Neural progenitor cell (in vitro differentiated cells): ENCODE measurements around the gene UBAC1. TPM values are rescaled to one million over a fixed set of nuclear protein-coding genes. Genes with fewer than 3 reads are reported as not detected.

Source experiments
- DNase-seq: peaks from one replicate; pipeline ENCODE4 v3.0.0-alpha.2; 2016; ENCODE audit warnings: low spot score
- H2AFZ ChIP-seq: fragments of 200-600 bp; sonication (generic); replicated peaks from 2 replicates; pipeline ENCODE4 v1.6.1; 2016; ENCODE audit warnings: antibody characterized with exemption
- H3F3A ChIP-seq: fragments of 200-600 bp; sonication (generic); 2 replicates; pipeline ENCODE4 v1.6.1; 2016; ENCODE audit warnings: antibody characterized with exemption, low read depth
- H3K27ac ChIP-seq: fragments of 200-600 bp; sonication (generic); 2 replicates; pipeline ENCODE4 v1.5.1; 2016; ENCODE audit warnings: mild to moderate bottlenecking
- H3K27me3 ChIP-seq: fragments of 200-600 bp; sonication (generic); 2 replicates; pipeline ENCODE4 v1.6.1; 2016; ENCODE audit warnings: mild to moderate bottlenecking, moderate library complexity
- H3K36me3 ChIP-seq: fragments of 200-600 bp; sonication (generic); 2 replicates; pipeline ENCODE4 v1.5.1; 2016
- H3K4me1 ChIP-seq: fragments of 200-600 bp; sonication (generic); 2 replicates; pipeline ENCODE4 v1.6.1; 2016; ENCODE audit warnings: mixed run types
- H3K4me2 ChIP-seq: fragments of 200-600 bp; sonication (generic); 2 replicates; pipeline ENCODE4 v1.6.1; 2016
- H3K4me3 ChIP-seq: fragments of 200-600 bp; sonication (generic); 2 replicates; pipeline ENCODE4 v1.5.1; 2016
- H3K79me2 ChIP-seq: fragments of 200-600 bp; sonication (generic); 2 replicates; pipeline ENCODE4 v1.6.1; 2016; ENCODE audit warnings: low read depth
- H3K9ac ChIP-seq: fragments of 200-600 bp; sonication (generic); 2 replicates; pipeline ENCODE4 v1.6.1; 2016
- H3K9me3 ChIP-seq: fragments of 200-600 bp; sonication (generic); 2 replicates; pipeline ENCODE4 v1.5.1; 2016; ENCODE audit warnings: low read depth
- H4K20me1 ChIP-seq: fragments of 200-600 bp; sonication (generic); 2 replicates; pipeline ENCODE4 v1.6.1; 2016; ENCODE audit warnings: low read depth
- H3K27ac Mint-ChIP-seq: 3 replicates; pipeline ENCODE4 v1.8.0; 2021; ENCODE audit warnings: mixed read lengths
- H3K27me3 Mint-ChIP-seq: 2 replicates; pipeline ENCODE4 v1.8.0; 2022; ENCODE audit warnings: low read depth, mild to moderate bottlenecking, inconsistent platforms, moderate library complexity, mixed read lengths; ENCODE audit not compliant: insufficient read depth
- H3K36me3 Mint-ChIP-seq: 3 replicates; pipeline ENCODE4 v1.8.0; 2021; ENCODE audit warnings: mixed read lengths
- H3K4me1 Mint-ChIP-seq: 3 replicates; pipeline ENCODE4 v1.8.0; 2021; ENCODE audit warnings: mixed read lengths
- H3K4me3 Mint-ChIP-seq: 3 replicates; pipeline ENCODE4 v1.8.0; 2021; ENCODE audit warnings: mild to moderate bottlenecking, moderate library complexity, mixed read lengths
- H3K9me3 Mint-ChIP-seq: 3 replicates; pipeline ENCODE4 v1.8.0; 2020; ENCODE audit warnings: mixed read lengths
- EZH2 ChIP-seq: fragments of 200-600 bp; sonication (generic); IDR thresholded peaks from 2 replicates; pipeline ENCODE4 v1.6.1; 2017; ENCODE audit warnings: antibody characterized with exemption, mild to moderate bottlenecking, moderate library complexity
- EZH2phosphoT487 ChIP-seq: fragments of 200-600 bp; sonication (generic); IDR thresholded peaks from 2 replicates; pipeline ENCODE4 v1.6.1; 2017; ENCODE audit warnings: antibody characterized with exemption
- total RNA-seq: library from RNA; depleted of rRNA; stranded (reverse); fragments of >200 nt; gene quantifications from 2 replicates; pipeline ENCODE4 v1.2.3, GENCODE V29; 2015; ENCODE audit warnings: low replicate concordance
- TF ChIP-seq, protein P1 (sequence below): fragments of 200-600 bp; sonication (generic); IDR thresholded peaks from 2 replicates; pipeline ENCODE4 v1.5.1; 2017; ENCODE audit warnings: antibody characterized with exemption, mild to moderate bottlenecking

UBAC1 gene
- total RNA-seq, 1 donor from 2014 or later = 66.0 TPM

DNA sequence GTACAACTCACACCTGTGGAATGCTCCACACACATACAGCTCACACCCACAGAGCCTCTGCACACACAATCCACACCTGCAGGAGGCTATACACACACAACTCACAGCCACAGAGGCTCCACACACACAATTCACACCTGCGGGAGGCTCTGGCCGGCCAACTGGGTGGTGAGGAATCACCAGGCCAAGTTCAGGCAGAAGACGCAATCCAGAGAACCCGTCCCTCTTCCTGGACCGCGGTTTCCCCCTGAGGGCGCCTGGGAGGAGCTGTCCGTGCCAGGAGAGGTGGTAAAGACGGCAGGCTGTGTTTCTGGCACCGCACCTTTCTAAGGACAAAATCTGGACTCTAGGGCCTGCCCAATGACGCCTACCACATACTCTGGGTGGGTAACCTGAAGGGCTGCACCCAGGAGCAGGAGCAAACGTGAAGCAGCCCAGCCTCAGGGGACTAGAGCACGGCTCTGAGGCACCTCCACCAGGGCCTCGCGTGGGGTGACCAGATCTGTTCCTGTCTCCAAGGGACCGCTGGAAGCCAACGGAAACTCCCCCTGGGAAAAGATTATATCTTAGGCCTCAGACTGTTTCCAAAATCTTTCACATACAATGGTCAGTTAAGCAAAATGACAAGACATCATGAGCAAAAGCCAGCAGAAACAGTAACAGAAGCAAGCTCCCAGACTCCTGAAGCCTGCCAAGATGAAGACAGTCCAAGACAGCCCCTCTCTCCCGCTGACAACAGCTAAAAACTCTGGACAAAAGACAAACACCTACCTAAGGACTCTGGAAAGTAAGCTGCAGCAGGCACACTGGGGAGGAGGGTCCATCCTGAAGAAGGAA, 70.8 kb downstream of the UBAC1 start:
- no peak for DNase-seq
- TF ChIP-seq, protein P1, sequence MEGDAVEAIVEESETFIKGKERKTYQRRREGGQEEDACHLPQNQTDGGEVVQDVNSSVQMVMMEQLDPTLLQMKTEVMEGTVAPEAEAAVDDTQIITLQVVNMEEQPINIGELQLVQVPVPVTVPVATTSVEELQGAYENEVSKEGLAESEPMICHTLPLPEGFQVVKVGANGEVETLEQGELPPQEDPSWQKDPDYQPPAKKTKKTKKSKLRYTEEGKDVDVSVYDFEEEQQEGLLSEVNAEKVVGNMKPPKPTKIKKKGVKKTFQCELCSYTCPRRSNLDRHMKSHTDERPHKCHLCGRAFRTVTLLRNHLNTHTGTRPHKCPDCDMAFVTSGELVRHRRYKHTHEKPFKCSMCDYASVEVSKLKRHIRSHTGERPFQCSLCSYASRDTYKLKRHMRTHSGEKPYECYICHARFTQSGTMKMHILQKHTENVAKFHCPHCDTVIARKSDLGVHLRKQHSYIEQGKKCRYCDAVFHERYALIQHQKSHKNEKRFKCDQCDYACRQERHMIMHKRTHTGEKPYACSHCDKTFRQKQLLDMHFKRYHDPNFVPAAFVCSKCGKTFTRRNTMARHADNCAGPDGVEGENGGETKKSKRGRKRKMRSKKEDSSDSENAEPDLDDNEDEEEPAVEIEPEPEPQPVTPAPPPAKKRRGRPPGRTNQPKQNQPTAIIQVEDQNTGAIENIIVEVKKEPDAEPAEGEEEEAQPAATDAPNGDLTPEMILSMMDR = no peak
- TF ChIP-seq EZH2 (no peak), EZH2phosphoT487 (no peak)
- H3F3A ChIP-seq = peaks cover 9% of the 10 kb centered on the region
- peaks cover 30% of the 10 kb centered on the region for H3K4me1 ChIP-seq
- no peaks in the 10 kb centered on the region for H3K27me3 ChIP-seq
- peaks cover 22% of the 10 kb centered on the region for H3K9me3 Mint-ChIP-seq
- H3K4me1 Mint-ChIP-seq = peaks cover 53% of the 10 kb centered on the region
- H3K4me3 Mint-ChIP-seq = no peak overlapping the region
- peaks cover 8% of the 10 kb centered on the region for H3K36me3 ChIP-seq
- peaks cover 100% of the 10 kb centered on the region for H3K79me2 ChIP-seq
- peaks cover 22% of the 10 kb centered on the region for H3K36me3 Mint-ChIP-seq
- H4K20me1 ChIP-seq = peaks cover 99% of the 10 kb centered on the region
- peak overlapping the region; percentile 53 for H3K27ac ChIP-seq
- no peak overlapping the region for H3K27ac Mint-ChIP-seq
- H3K27me3 Mint-ChIP-seq = peaks cover 3% of the 10 kb centered on the region
- H3K4me2 ChIP-seq = peak overlapping the region; percentile 55
- peaks cover 7% of the 10 kb centered on the region for H3K9me3 ChIP-seq
- H3K4me3 ChIP-seq = no peak overlapping the region
- H2AFZ ChIP-seq = no peak overlapping the region
- H3K9ac ChIP-seq = peak overlapping the region; percentile 40

DNA sequence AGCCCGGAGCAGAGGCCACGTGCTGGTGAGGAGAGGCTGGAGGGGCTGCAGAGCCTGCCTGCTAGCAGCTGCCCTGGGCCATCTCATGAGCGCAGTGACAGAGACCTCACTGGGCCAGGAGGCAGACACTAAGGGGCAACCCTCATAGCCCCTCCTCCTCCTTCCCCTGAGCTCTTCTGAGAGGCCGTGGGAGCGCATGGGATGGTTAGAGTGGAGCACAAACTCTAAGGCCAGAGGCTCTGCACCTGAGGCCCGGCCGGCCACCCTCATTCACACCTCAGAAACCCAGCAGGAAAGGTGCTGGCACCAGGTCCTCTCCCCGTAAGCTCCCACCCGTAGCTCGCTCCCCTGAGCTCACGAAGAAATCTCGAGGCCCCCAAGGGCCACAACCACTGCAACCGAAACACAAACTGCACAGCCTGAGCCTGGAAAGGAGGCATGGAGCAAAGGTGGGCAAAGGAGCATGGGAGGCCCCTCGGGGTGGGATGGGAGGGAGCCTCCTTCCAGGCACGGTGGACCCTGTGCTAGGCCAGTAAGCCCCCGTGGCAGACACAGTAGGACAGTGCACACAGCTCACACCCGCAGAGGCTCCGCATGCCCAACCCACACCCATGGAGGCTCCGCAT, 71.5 kb downstream of the UBAC1 start:
- TF ChIP-seq EZH2phosphoT487 (no peak), EZH2 (no peak)
- TF ChIP-seq, protein P1 = no peak
- Histone ChIP-seq H3K27ac (peak overlapping the region; percentile 53), H3F3A (peaks cover 5% of the 10 kb centered on the region), H3K9me3 (no peaks in the 10 kb centered on the region), H3K36me3 (peaks cover 1% of the 10 kb centered on the region), H2AFZ (no peak overlapping the region), H3K27me3 (no peaks in the 10 kb centered on the region), H3K4me2 (peak overlapping the region; percentile 55), H3K4me1 (peaks cover 30% of the 10 kb centered on the region), H3K9ac (no peak overlapping the region), H3K79me2 (peaks cover 100% of the 10 kb centered on the region), H4K20me1 (peaks cover 100% of the 10 kb centered on the region), H3K4me3 (no peak overlapping the region)
- Mint-ChIP-seq H3K36me3 (peaks cover 15% of the 10 kb centered on the region), H3K9me3 (peaks cover 14% of the 10 kb centered on the region), H3K27ac (no peak overlapping the region), H3K4me3 (no peak overlapping the region), H3K27me3 (peaks cover 3% of the 10 kb centered on the region), H3K4me1 (peaks cover 58% of the 10 kb centered on the region)
- peak; percentile 27 for DNase-seq

DNA sequence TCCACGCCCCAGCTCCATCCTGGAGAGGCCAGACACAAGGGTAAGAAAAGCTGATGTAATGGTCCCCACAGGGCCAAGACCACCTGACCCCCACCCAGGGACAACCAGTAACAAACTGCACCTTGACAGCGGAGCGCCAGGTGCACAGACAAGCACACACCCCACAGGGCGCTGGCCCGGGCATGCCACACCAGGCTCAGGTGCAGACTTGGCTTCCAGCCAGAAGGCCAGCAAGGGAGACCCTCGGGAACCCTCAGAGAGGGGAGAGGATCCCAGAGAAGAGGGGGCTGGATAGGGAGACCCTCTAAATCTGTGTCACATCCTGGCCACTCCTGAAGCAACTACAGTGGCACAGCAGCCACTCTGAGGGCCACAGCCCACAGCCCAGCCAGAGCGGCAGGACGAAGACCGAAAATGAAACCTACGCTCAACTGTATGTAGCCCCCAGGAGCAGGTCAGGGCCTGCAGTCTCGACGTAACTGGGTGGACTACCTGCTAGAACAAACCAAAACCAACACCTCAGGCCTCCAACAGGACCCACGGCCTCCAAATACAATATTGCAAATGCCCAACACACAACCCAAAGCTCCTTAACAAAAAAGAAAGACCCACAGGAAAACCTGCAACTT, 72.3 kb downstream of the UBAC1 start:
- Histone ChIP-seq H3F3A (peaks cover 5% of the 10 kb centered on the region), H3K27me3 (no peaks in the 10 kb centered on the region), H3K4me1 (peaks cover 30% of the 10 kb centered on the region), H3K4me2 (no peak overlapping the region), H3K9me3 (no peaks in the 10 kb centered on the region), H2AFZ (no peak overlapping the region), H3K79me2 (peaks cover 100% of the 10 kb centered on the region), H4K20me1 (peaks cover 100% of the 10 kb centered on the region), H3K36me3 (no peaks in the 10 kb centered on the region), H3K27ac (no peak overlapping the region), H3K9ac (no peak overlapping the region), H3K4me3 (no peak overlapping the region)
- peaks cover 15% of the 10 kb centered on the region for H3K36me3 Mint-ChIP-seq
- H3K27ac Mint-ChIP-seq = peak overlapping the region; percentile 58
- no peak overlapping the region for H3K4me3 Mint-ChIP-seq
- no peak for DNase-seq
- peaks cover 10% of the 10 kb centered on the region for H3K9me3 Mint-ChIP-seq
- H3K4me1 Mint-ChIP-seq = peaks cover 65% of the 10 kb centered on the region
- peaks cover 3% of the 10 kb centered on the region for H3K27me3 Mint-ChIP-seq
- TF ChIP-seq EZH2phosphoT487 = no peak
- TF ChIP-seq, protein P1 = no peak
- no peak for TF ChIP-seq EZH2
